Measurements from ENCODE around the gene LRCH3.

DNA sequence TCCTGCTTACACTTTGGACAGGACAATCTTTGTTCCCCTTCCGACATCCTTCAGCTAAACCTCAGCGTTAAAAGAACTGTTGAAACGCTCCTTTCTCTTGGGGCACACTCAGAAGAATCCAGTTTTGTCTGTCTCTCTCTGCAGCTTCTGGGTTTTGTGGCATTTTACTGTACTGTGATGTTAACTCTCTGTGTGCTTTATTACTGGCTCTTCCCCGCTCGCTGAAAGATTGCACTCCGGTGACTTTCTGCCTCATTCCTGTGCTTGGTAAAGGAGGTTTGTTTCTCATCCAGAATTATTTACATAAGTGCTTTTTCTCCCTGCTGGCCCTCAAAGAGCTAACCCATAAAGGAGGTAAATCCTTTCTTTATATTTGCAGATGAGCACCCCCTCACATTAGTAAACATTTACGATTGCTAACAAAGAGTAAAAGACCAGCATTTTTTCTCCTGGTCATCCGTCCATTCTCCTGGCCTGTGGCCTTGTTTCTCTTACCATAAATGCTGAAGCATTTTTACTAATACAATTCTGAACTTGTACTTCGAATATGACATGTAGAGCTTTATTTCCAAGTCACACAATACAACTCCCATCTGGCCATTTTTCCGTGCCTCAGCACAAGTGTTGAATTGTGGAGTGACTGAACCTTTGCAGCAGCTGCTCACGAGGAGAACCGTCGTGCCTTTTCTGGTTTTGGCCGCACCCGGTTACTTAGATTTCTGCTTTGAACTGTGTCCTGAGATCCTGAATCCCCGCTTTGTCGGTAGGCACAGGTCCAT is 89.6 kb downstream of the LRCH3 start:
- no peak for TF ChIP-seq BHLHE40 (IDR thresholded peaks at IDR 0.05; ENCODE audit: borderline replicate concordance)
- no peak for TF ChIP-seq TARDBP (IDR thresholded peaks at IDR 0.05)
- TF ChIP-seq ARNT (IDR thresholded peaks at IDR 0.05) = no peak
- TF ChIP-seq SP1 (IDR thresholded peaks at IDR 0.05) = no peak
- TF ChIP-seq L3MBTL2 (conservative IDR thresholded peaks at IDR 0.05) = no peak
- no peak for TF ChIP-seq FOXA1 (IDR thresholded peaks at IDR 0.05)
- TF ChIP-seq FOXM1 (IDR thresholded peaks at IDR 0.05; ENCODE audit: borderline replicate concordance) = no peak
- no peak for TF ChIP-seq NFRKB (IDR thresholded peaks at IDR 0.05)
- no peak for TF ChIP-seq FOXK2 (IDR thresholded peaks at IDR 0.05)
- TF ChIP-seq, protein P1, sequence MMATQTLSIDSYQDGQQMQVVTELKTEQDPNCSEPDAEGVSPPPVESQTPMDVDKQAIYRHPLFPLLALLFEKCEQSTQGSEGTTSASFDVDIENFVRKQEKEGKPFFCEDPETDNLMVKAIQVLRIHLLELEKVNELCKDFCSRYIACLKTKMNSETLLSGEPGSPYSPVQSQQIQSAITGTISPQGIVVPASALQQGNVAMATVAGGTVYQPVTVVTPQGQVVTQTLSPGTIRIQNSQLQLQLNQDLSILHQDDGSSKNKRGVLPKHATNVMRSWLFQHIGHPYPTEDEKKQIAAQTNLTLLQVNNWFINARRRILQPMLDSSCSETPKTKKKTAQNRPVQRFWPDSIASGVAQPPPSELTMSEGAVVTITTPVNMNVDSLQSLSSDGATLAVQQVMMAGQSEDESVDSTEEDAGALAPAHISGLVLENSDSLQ (IDR thresholded peaks at IDR 0.05) = no peak
